NCI-H748 treated with DMSO at 0.1 percent for 48 hours (cell line): Measurements from ENCODE around the gene AGBL1.
"Not testable (repeated sequence)": the region's sequence is repeated elsewhere in the genome, so short reads cannot be mapped to it uniquely, and the experiment has no call there.

Experiments used
- DNase-seq: peaks from one replicate; lab custom pipeline; 2025; lab: John Stamatoyannopoulos, UW

The AGBL1 gene

DNA sequence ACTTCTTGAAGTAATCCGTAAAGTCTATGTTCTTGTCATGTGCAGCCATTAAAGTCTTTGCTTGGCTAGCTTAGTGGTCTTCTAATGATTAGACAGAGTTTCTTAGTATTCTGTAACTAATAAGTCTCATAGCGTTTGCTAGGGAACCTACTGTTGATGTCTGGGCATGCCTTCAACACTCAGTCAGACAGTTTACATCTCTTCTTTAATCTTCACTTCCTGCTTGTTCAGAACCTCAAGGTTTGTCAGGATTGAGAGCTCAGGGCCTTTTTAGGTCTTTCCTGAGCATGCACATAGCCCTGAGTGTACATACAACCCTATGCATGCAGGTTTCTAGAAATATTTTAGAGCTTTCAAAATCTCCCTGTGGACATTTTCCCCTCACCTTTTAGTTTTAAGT lies 426.3 kb downstream of the AGBL1 start:
- DNase-seq, result no peak

- no peak for DNase-seq
Measured at GRCh38 chr15:86506401-86506800, 426.7 kb downstream of the AGBL1 start.

- DNase-seq, result no peak
Measured at GRCh38 chr15:86515625-86516024, 436.0 kb downstream of the AGBL1 start.

- no peak for DNase-seq
Measured at GRCh38 chr15:86522721-86523120, 443.1 kb downstream of the AGBL1 start.

DNA sequence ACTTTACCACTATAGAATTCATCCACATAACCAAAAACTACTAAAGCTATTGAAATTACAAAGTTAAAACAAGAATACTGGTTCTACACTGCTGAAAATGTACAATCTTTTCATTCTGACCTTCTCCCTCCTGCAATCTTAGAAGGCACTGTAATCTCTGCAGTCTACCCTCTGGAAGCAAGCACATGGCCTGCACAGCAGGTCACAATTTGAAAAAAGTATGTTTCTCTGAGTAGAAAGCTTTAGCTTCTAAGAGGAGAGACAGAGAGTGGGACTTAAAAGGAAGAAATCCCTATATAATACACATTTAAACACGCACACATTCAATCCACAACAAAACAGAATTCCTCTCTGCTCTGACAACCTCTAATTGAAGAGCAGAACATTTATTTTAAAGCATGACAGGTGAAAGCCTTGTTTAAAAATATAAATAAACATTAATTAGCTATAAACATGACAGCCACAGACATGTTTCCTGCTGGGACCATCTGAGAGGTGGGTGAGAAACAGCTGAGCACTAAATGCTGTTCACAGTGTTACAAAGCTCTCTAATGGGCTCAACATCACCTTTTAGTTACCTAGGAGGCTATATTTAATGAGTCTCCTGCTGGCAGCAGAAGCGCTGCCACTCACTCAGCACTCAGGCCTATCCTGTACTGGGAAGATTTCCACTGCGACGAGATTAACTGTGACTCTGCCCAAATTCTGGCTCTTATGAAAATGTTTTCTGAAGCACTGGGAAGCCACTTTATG lies 447.4 kb downstream of the AGBL1 start:
- peak; percentile 90 for DNase-seq

DNA sequence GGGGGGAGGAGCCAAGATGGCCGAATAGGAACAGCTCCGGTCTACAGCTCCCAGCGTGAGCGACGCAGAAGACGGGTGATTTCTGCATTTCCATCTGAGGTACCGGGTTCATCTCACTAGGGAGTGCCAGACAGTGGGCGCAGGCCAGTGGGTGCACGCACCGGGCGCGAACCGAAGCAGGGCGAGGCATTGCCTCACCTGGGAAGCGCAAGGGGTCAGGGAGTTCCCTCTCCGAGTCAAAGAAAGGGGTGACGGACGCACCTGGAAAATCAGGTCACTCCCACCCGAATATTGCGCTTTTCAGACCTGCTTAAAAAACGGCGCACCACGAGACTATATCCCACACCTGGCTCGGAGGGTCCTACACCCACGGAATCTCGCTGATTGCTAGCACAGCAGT lies 448.4 kb downstream of the AGBL1 start:
- not testable (repeated sequence) for DNase-seq

DNA sequence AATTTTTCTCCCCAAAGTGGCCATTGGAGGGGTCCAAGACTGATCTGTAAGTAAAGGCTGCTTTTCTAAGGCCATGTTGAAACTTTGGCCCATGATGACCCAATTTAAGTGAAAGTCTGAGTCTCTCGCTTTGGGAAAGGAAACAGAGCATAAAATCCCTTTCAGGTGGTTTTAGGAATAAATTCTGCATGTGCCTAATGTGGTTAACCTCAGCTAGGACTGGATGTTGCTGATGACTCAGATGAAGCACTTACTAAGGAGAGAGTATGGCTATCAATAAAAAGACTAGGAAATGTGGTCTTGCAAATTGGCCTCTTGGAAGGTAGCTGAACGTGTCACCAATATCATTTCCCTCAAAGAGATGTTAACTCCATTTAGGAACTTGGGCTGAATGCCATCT lies 458.5 kb downstream of the AGBL1 start:
- no peak for DNase-seq

- no peak for DNase-seq
Measured at GRCh38 chr15:86540840-86541467, 461.3 kb downstream of the AGBL1 start.

DNA sequence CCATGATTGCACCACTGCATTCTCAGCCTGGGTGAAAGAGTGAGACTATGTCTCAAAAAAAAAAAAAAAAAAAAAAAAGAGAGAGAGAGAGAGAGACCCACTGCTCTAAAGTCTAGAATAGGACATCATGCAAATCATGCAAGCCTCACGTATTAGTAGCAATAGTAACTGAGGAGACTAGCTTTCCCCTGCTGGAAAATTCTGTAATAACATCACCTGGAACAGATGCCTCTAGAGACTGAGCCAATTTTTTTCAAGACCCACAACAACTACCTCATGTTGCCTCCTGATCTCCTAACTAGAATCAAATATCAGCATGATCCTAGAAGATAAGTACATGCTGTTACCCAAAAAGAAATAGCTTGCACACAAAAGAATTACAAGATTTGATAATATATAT lies 461.9 kb downstream of the AGBL1 start:
- no peak for DNase-seq

DNA sequence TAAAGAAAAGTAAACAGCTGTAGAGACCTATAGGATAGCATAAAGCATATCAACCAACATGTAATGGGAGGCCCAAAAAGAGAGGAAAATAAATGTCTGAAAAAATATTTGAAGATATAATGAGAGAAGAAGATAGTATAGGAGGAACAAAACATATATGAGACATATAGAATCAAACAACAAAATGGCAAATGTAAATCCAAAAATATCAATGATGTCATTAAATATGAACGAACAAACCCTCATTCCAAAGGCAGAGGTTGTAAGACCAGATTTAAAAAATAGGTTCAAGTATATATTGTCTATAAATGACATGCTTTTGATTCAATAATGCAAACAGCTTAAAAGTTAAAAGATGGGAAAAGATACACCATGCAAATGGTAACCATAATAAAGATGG lies 470.4 kb downstream of the AGBL1 start:
- DNase-seq, result no peak

DNA sequence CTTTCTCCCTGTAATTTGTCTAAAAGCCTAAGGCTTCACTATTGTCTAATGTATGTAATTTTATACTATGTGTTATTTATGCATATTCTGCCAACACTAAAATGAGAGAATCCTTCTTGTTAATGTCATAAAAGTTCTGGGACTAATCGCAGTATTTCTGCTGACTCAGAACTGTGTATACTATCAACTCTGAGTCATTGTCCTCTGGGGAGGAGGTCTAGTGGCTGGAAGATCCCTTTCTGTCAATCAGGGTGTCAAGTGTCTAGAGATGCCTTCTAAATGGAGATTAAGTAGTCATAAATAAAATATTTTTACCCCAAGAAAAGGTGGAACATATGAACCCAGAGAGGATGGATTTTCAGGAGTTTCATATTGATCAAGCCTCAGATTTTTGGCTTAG lies 473.4 kb downstream of the AGBL1 start:
- DNase-seq, result no peak

DNA sequence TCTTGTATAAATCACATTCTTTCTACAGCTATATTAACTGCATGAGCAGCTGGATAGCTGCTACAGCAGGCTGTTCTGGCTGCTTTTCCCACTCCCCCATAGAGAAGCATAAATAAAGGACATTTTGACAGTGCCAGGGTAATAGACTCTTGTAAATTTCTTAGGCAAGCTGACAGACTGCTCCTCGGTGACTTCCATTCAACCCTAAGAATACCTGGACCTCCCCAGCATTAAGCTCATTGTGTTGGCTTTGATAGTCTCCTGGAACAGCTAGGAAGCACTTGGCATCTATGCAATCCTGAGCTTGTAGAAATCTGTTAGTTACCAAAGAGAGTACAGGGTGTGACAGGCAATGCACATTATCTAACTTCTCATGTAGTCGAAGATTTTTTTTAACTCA lies 475.4 kb downstream of the AGBL1 start:
- DNase-seq, result no peak

GRCh38 chr15:86555939-86556338 lies 476.3 kb downstream of the AGBL1 start:
- peak; percentile 38 for DNase-seq

DNA sequence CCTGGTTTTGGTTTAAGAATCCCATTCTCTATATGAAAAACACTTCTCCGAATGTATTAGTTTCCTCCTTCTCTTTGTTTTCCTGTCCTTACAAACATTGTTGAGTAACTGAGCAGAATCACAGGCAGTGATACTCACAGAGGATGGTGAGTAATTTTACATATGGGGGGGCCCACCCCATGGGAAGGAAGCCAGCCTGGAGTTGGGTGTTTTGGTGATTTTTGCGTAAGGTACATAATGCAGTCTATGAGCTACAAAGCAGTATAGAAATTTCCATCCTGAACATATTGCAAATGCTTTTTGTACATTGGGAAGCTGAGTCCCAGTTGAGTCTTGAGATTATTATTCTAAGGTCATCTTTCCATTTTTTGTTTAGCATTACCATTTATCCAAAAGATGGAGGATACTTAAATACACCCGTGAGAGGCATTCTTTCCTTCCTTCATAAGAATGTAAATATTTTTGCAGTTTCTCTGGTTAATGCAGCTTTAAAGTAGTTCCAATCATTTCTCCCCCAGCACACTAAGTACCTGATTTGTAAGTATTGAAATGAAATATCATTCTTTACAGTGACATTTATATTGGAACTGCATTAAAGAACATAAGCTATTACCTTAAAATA lies 476.8 kb downstream of the AGBL1 start:
- no peak for DNase-seq

DNA sequence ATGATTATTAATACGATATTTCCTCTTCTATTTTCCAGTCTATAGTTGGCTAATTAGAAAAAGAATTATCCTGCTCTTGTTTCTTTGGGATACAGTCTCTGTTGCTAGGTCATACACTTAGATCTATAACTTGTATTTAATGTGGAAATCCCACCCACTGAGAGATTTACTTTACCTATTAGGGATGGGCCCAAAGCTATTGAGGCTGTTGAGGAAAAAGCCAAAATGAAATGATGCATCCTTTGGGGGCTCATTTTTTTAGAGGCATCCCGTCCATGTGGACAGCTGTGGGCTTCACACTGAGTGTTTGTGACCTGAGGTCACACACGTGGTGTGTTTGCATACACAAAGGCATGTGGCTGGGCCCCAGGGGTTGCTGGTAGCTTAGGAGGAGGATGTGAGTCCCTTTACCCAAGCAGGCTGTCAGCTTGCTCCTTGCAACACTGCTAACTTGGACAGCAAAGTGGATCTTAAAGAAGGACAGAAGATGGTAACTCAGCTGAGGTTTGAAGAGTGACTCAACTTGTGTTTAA lies 477.4 kb downstream of the AGBL1 start:
- no peak for DNase-seq

GRCh38 chr15:86558252-86558651 lies 478.6 kb downstream of the AGBL1 start:
- DNase-seq, result no peak

GRCh38 chr15:86558686-86559085 lies 479.0 kb downstream of the AGBL1 start:
- no peak for DNase-seq

GRCh38 chr15:86568378-86568777 lies 488.7 kb downstream of the AGBL1 start:
- no peak for DNase-seq

DNA sequence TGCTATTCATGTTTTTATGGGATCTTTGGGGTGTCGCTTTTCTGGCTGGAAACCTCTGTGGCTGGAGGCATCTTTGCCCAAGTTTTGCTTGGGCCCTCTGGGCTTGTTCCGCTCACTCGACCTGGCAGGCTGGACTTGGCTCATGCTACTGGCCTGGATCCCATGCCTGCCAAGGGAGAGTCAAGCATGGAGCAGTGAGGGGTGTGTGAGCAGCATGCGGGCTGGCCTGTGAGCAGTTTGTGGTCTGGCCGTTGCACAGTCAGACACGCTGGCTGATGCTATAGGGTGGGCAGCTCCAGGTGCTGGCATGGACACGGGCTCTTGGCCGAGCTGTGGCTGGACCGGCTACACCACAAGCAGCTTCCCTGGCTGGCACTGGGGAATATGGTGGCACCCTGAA lies 491.1 kb downstream of the AGBL1 start:
- DNase-seq, result no peak

- DNase-seq, result no peak
Measured at GRCh38 chr15:86571873-86572272, 492.2 kb downstream of the AGBL1 start.

DNA sequence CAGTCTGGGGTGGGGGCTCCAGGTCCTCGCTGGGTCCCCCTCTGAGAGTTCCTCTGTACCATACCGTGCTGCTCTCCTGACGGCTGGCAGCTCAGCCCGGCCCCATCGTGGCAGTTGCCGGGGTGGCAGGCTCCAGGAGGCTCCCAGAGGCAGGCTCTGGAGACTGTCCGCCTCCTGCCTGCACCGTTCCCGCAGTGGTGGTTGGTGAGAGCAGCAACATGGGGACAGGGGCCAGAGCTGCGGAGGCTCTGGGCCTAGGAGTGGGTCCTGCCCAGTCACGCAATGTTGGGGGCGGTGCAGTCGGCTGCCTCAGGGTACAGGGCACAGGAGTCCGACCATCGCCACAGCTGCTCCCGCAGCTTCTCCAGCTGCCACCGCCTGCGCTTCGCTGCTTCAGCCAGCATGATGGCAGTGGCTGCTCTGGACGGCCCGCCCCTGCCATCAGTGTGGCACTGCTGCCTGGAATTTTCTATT lies 492.7 kb downstream of the AGBL1 start:
- no peak for DNase-seq

DNA sequence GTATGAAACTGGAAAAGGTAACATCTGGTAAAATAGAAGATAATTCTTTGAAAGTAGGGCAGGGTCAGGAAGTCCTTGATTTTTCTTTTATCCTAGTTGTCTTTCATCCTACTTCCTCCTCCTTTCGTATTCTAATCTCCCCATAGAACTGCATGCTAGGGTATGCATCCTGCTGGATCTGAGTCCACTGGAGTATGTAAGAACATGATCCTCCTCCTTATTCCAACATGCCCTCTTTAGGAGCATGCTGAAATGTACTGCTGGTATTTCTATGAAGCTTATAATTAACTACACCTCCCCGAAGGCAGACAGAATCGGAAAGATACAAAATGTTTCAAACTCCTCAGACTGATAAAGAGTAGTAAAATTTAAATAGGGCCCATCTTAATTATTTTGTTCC lies 493.8 kb downstream of the AGBL1 start:
- no peak for DNase-seq

DNA sequence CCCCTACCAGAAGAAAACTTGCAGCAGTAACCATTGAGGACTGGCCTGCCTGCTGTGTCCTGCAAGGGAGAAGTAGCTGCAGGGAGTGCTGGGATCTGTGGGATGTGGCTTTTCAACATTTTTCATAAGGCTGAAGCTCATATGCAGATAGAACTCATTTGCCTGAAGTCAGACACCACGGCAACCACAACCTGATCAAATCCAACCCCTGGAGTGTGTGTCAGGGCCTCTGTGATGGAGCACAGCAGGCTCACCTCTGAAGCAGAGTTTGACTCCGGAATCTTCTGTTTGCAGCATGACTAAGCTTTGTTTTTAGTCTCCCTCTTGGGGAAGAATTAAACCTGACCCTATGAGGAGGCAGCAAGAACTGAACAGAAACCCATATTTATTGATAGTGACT lies 508.7 kb downstream of the AGBL1 start:
- no peak for DNase-seq
